Loucy (cell line): ENCODE results near the gene RAPGEF2.
A peak's percentile ranks its signal among the peaks of the same experiment; 100 is the strongest.

ENCODE experiments used
- H2AFZ ChIP-seq: fragments of 200-600 bp; sonication (generic); 2 replicates; pipeline ENCODE4 v1.6.0; 2016; ENCODE audit warnings: antibody characterized with exemption, mild to moderate bottlenecking, low read length, moderate library complexity
- H3F3A ChIP-seq: fragments of 200-600 bp; 2 replicates; pipeline ENCODE4 v1.6.0; 2016; ENCODE audit warnings: antibody characterized with exemption, low read depth, mild to moderate bottlenecking
- H3K27me3 ChIP-seq: fragments of 200-600 bp; sonication (generic); 2 replicates; pipeline ENCODE4 v1.6.1; 2014; ENCODE audit warnings: low read length, mild to moderate bottlenecking; ENCODE audit not compliant: insufficient read depth, poor library complexity, severe bottlenecking
- H3K36me3 ChIP-seq: fragments of 200-600 bp; sonication (generic); 2 replicates; pipeline ENCODE4 v1.6.1; 2016; ENCODE audit warnings: low read length; ENCODE audit not compliant: insufficient read depth
- H3K4me1 ChIP-seq: fragments of 200-600 bp; sonication (generic); 2 replicates; pipeline ENCODE4 v1.5.1; 2014; ENCODE audit warnings: low read length, mild to moderate bottlenecking; ENCODE audit not compliant: insufficient read depth, poor library complexity, severe bottlenecking
- H3K4me2 ChIP-seq: fragments of 200-600 bp; sonication (generic); 2 replicates; pipeline ENCODE4 v1.6.0; 2014; ENCODE audit warnings: antibody characterized with exemption, low read length, low read depth, mild to moderate bottlenecking; ENCODE audit not compliant: poor library complexity, severe bottlenecking
- H3K4me3 ChIP-seq: fragments of 200-600 bp; sonication (generic); 2 replicates; pipeline ENCODE4 v1.5.1; 2014; ENCODE audit warnings: low read length, mild to moderate bottlenecking, mixed read lengths; ENCODE audit not compliant: poor library complexity, severe bottlenecking
- H3K79me2 ChIP-seq: fragments of 200-600 bp; sonication (generic); 2 replicates; pipeline ENCODE4 v1.6.1; 2014; ENCODE audit warnings: low read length; ENCODE audit not compliant: insufficient read depth
- H3K9ac ChIP-seq: fragments of 200-600 bp; sonication (generic); 2 replicates; pipeline ENCODE4 v1.6.0; 2014; ENCODE audit warnings: mild to moderate bottlenecking, low read depth, low read length, moderate library complexity; ENCODE audit not compliant: poor library complexity, severe bottlenecking
- H3K9me2 ChIP-seq: fragments of 200-600 bp; sonication (generic); replicated peaks from 2 replicates; pipeline ENCODE4 v1.6.1; 2016; ENCODE audit warnings: low read depth, low read length, mixed read lengths
- H3K9me3 ChIP-seq: fragments of 200-600 bp; sonication (generic); 2 replicates; pipeline ENCODE4 v1.6.1; 2014; ENCODE audit warnings: mild to moderate bottlenecking, antibody characterized with exemption, low read length, low read depth; ENCODE audit not compliant: insufficient read depth
- H4K20me1 ChIP-seq: fragments of 200-600 bp; sonication (generic); 2 replicates; pipeline ENCODE4 v1.6.0; 2014; ENCODE audit warnings: antibody characterized with exemption, low read length, mild to moderate bottlenecking; ENCODE audit not compliant: insufficient read depth, poor library complexity, severe bottlenecking
- CTCF ChIP-seq: fragments of 200-600 bp; sonication (generic); conservative IDR thresholded peaks from 2 replicates; pipeline ENCODE4 v1.5.1; 2014; ENCODE audit warnings: mild to moderate bottlenecking, antibody characterized with exemption, low read length
- EZH2phosphoT487 ChIP-seq: fragments of 200-600 bp; IDR thresholded peaks from 2 replicates; pipeline ENCODE4 v1.6.1; 2018; ENCODE audit warnings: antibody characterized with exemption, mild to moderate bottlenecking, moderate library complexity, borderline replicate concordance

The RAPGEF2 gene

GRCh38 chr4:159185591-159186023 lies 82.7 kb downstream of the RAPGEF2 start:
- peak overlapping the region; percentile 47 for H3K9ac ChIP-seq
- H3K79me2 ChIP-seq: peaks cover 75% of the 10 kb centered on the region
- H3K36me3 ChIP-seq: no peaks in the 10 kb centered on the region; the same call in 1 of the 2 replicates
- no peaks in the 10 kb centered on the region for H3K9me2 ChIP-seq
- no peaks in the 10 kb centered on the region for H3K27me3 ChIP-seq
- peaks cover 41% of the 10 kb centered on the region for H3K4me1 ChIP-seq
- TF ChIP-seq CTCF (no peak), EZH2phosphoT487 (no peak)
- no peak overlapping the region for H2AFZ ChIP-seq
- H3K4me3 ChIP-seq: no peak overlapping the region
- H3K4me2 ChIP-seq: peak overlapping the region; percentile 22
- H3K9me3 ChIP-seq: no peaks in the 10 kb centered on the region
- H3F3A ChIP-seq: no peaks in the 10 kb centered on the region
- H4K20me1 ChIP-seq: no peaks in the 10 kb centered on the region

GRCh38 chr4:159188646-159189045 lies 85.8 kb downstream of the RAPGEF2 start:
- Histone ChIP-seq H3K9me3 (no peaks in the 10 kb centered on the region), H2AFZ (no peak overlapping the region), H3K9ac (peak overlapping the region; percentile 28), H3K79me2 (peaks cover 56% of the 10 kb centered on the region), H3K9me2 (no peaks in the 10 kb centered on the region), H3K27me3 (no peaks in the 10 kb centered on the region), H3K4me2 (peak overlapping the region; percentile 11), H4K20me1 (no peaks in the 10 kb centered on the region), H3K36me3 (no peaks in the 10 kb centered on the region), H3K4me1 (peaks cover 63% of the 10 kb centered on the region), H3F3A (peaks cover 12% of the 10 kb centered on the region; the same call in 1 of the 2 replicates), H3K4me3 (no peak overlapping the region)
- no peak for TF ChIP-seq CTCF
- TF ChIP-seq EZH2phosphoT487: no peak

- Histone ChIP-seq H3K79me2 (peaks cover 54% of the 10 kb centered on the region), H3K4me2 (no peak overlapping the region), H3K4me3 (no peak overlapping the region), H3K9me3 (no peaks in the 10 kb centered on the region), H3K36me3 (no peaks in the 10 kb centered on the region; the same call in none of the 2 replicates), H4K20me1 (no peaks in the 10 kb centered on the region), H3K9ac (no peak overlapping the region), H3F3A (peaks cover 20% of the 10 kb centered on the region), H2AFZ (no peak overlapping the region), H3K27me3 (no peaks in the 10 kb centered on the region), H3K9me2 (no peaks in the 10 kb centered on the region), H3K4me1 (peaks cover 73% of the 10 kb centered on the region)
- TF ChIP-seq CTCF (no peak), EZH2phosphoT487 (no peak)
Observed at GRCh38 chr4:159190651-159191050, 87.8 kb downstream of the RAPGEF2 start.
